ENCODE measurements around the gene MED27. TPM values are rescaled to one million over a fixed set of nuclear protein-coding genes. Genes with fewer than 3 reads are reported as not detected.

Gene MED27
- total RNA-seq, 1 experiment from 2014 or later = 37.7 TPM

DNA sequence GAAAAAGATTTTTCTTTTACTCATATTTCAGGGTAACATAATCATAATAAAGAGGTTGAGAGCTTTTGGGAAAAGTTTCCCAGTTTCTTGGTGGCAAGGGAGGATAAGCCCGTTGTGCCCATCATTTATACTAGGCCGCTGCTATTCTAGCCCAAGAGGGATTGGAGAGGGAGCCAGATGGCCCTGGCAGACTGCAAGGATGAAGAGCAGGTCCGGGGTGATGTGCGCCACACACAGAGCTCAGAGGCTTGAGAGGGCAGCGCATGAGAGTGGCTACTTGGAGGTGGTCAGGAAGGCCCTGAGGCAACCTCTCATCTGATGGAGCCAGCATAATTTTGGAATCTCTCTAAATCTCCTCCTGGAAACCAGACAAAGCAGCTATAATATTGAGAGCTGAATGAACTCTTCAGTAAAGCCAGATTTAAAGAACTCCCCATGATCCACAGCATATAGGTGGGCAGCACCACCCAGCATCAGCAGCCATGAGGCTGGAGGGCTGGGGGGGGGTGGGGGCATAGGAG, 110.1 kb downstream of the MED27 start:
- no peak for DNase-seq (ENCODE audit: low read depth)

DNA sequence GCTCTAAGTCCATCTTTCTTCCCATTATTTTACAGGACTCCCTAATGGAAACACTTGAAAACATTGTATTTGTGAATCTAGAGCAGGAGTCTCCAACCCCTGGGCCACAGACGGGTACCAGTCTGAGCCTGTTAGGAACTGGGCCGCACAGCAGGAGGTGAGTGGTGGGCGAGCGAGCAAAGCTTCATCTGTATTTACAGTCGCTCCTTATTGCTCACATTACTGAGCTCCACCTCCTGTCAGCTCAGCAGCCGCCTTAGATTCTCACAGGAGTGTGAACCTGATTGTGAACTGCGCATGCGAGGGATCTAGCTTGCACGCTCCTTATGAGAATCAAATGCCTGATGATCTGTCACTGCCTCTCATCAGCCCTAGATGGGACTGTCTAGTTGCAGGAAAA, 111.0 kb downstream of the MED27 start:
- DNase-seq (ENCODE audit: low read depth) = no peak

DNA sequence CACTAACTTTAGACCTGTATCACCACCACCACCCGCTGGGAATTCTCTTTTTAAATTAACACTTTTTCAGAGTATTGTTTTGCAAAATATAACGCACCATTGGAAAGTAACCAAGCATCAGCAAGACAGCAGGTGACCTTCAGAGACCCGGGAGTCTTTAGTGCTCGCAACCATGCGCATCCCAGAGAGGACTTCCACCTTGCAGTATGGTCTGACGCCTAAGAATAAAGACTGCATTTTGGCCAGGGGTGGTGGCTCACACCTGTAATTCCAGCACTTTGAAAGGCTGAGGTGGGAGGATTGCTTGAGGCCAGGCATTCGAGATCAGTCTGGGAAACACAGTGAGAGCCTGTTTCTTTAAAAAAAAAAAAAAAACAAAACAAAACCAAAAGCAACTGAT, 113.8 kb downstream of the MED27 start:
- no peak for DNase-seq (ENCODE audit: low read depth)

DNA sequence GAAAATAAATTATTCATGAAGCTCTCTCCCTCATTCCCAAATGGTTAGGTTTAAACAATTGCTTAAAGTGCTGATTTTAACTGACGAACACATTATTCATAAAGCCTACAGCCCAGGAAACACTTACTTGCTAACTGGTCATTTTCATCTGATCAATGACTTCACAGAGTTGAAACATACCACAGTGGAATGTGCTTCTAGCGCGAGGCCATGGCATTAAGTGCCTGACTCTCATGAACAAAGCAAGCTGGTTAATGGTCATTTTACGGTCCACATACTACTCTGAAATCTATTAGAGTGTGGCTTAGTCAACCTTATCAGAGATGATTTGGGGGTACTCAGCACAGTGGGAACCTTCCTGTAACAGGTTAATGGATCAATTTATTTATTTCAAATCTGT, 114.6 kb downstream of the MED27 start:
- no peak for DNase-seq (ENCODE audit: low read depth)

DNA sequence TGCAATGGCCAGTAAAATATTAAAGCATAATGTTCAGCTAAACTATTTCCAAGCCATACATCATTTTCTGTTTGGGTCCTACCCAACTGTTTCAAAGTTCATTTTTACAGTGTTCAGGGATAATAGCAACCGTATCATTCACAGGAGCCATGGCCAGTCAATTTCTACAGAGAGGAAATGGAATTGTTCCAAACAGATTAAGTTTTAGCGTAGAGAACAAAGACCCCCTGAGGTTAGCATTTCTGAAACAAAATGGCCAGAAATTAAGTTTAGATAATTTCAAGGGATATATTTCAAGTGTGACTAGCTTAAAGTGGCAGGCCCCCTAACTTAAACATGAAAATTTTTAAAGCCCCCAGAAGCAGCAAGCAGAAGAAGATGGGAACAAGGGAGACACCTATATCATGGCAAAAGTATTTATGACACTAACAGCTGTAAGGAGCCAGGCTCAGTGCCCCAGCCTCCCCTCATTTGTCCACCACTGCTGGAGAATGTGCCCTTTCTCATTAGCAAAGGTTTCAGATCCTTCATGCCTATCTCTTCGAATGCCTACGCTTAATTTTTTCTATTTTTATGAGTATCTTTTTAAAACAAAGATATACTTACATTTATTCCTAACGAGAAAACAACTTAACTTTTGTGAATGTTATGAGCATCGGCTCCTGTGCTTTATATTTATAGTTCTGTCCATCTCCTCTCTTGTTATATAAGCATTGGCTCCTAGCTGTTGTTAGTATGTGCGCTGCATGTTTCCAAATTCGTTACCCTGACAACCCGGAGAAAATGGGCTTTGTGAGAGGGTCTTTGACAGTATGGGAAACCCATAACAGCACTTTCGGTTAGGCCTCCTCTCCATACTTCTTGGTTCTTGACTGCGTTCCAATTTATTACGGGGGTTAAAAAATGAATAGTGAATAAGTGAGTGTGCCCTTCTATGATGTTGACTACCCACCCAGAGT, 116.3 kb downstream of the MED27 start:
- no peak for DNase-seq (ENCODE audit: low read depth)

DNA sequence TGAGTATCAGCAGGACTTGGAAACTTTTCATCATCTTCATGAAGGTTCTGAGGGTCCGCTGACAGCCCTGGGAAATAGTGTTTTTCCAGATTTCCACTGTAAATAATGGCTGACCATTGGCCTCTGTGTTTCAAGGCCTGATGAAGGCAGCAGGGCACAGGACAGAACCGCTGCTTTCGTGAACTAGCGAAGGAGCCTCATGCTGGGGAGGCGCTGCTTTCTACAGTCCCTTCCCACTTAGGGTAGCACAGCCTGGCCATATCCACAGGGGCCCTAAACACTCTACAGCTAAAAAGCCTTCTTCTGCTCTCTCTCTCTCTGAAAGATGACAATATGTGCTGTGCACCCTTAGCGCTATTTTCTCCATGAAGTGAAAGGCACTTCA, 118.2 kb downstream of the MED27 start:
- DNase-seq (ENCODE audit: low read depth) = no peak

DNA sequence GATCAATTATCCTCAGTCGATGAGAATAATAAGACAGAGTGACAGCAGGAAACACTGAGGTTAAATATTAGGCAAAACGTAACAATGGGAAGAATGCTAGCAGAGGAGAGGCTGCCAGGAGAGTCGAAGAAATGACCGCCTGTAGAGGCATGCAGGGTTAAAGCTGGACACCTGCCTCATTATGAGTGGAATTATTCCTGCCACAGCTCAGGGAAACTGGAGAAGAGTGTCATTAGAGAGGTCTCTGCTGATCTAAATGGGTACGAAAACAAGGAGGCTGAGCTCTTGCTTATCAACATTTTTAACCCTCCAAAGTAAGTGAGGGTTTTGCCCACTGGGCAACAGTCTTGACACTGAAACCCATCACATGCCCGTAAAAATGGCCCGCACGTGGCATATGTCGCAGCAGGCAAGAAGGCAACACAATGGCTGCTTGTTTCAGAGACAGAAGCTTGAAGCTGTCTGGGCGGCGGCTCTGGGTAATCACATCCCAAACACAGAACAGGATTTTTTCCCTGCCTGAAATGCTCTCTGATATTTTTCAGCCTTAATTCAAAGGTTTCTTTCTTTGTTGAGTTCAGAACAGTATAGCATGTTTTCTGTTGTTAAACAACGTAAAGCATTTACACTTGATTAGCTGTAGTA, 118.7 kb downstream of the MED27 start:
- peak; percentile 10 for DNase-seq (ENCODE audit: low read depth)

DNA sequence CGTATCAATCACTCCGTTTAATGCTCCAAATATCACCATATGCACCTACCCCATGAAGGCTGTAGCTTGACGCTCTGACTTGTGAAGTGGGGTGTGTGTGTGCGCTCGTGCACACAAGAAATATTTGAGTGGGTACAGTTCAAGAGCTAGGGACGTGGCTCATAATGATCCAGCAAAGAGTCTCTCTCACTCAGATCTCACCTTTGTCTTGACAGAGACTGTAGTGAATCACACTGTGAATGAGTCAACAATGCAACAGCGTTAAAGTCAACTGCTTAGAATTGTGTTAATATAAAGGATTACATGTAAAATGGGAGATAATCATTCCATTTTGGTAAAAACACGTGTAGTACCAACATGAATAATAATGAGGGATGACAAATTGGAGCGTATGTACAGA, 119.4 kb downstream of the MED27 start:
- DNase-seq (ENCODE audit: low read depth) = no peak

DNA sequence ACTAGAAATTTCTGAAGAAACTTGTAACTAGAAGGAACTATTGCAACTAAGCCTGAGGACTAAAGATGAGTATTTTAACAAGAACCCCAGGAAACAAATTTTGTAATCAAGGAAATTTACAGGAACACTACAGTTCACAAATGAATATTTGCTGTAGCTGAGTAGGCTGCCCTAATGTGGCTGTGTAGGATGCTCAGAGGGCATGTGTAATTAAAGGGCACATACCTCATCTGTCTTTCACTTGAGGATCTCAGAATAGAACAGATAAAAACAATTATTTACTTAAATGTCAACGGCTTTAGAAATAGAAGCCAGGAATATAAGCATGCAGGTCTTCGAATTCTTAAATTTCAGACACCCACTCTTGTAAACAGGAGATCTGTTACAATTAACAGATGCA, 119.8 kb downstream of the MED27 start:
- no peak for DNase-seq (ENCODE audit: low read depth)

DNA sequence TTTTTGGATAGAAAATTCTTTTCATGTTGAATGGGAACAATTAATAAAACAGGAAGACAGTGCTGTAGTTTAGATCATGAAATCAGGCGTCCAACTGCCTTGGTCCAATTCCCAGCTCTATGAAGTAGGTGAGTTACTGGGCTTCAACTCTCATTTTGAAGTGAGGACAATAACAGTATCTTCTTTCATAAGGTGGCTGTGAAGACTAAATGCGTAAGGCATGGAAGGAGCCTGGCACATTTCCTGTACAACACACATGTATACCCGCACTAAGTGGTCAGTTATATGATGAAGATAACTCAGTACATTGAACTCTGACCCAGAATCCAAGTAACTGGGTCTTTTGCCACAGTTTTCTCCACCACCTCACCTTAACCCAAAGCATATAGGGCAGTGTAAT, 120.6 kb downstream of the MED27 start:
- no peak for DNase-seq (ENCODE audit: low read depth)

DNA sequence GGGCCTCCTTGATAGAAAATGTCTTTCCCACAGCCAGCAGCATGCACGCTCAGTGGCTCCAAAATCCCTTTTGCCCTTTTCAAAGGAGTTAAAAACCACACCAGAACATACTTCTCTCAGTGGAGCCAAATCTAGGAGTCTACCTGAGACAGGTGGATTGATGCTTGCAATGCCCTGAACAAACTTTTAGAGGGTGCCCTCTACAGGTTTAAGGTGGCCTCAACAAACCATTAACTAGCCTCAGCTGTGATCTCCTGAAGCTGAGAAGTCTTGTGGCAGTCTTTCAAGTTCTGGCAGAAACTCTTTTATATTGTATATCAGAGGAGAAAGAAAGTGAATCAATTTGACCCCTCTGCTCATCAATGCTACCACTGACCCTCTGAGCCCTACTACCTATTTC, 125.4 kb downstream of the MED27 start:
- no peak for DNase-seq (ENCODE audit: low read depth)

DNA sequence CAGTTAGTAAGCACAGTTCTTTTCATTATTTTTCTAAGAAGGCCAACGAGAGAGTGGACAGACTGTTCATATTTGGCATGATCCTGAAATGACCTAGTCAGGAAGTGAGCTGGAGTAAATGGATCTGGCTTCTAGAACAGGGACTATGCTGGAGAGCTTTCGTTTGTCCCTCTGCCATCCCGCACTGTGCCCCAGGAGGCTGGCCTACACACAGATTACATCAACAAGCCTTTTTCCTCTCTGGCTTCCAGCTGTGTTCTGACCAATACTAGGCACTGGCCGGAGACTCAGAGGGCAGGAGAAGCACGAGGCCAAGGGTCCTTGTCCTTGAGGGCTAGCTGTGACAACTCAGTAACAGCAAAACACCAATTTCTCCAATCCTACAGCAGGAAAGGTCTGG, 127.8 kb downstream of the MED27 start:
- DNase-seq (ENCODE audit: low read depth) = no peak

DNA sequence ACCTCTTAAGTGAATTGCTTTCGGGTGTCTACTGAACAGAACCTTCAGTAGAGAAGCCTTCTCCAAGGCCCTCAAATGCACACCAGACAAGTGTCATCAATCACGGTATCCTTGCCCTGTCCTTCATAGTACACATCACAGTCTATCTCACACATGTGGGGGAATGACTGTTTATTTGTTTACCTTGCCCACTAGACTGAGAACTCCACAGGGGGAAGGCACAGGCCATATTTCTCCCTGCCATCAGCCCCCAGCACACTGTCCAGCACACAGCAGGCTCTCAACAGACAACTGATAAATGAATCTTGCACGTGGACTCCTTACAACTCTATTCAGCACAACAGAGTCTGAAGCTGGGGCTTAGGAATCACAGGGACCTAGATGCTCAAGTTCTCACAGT, 128.5 kb downstream of the MED27 start:
- DNase-seq (ENCODE audit: low read depth) = no peak

DNA sequence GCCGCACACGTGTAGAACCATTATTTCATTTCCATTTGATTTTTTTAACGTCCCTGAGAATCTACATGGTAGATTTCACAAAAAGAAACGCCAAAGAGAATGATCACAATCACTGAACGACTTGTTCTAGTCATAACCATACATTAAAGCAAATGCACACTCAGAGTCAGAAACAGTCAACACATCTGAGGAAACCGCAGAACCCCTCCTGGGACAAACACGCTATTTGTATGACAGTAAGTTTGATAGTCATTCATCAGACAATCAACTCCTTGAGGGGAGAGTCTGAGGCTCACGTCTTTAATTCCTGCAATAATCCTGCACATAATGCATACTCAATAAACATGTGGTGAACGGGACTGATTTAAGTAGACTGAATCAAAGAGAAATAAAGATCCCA, 129.2 kb downstream of the MED27 start:
- DNase-seq (ENCODE audit: low read depth) = no peak

DNA sequence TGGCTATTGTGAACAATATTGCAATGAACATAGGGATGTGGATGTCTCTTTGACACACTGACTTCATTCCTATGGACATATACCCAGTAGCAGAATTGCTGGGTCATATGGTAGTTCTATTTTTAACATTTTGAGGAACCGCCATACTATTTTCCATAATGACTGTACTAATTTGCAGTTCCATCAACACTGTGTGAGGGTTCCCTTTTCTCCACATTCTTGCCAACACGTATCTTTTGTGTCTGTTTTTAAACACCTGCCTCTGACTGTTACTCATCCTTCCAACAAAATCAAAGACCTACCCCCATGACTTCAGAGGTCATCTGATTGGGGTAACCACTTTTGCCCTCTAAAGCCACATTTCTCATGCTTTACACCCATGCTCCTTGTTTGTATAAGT, 133.5 kb downstream of the MED27 start:
- no peak for DNase-seq (ENCODE audit: low read depth)

DNA sequence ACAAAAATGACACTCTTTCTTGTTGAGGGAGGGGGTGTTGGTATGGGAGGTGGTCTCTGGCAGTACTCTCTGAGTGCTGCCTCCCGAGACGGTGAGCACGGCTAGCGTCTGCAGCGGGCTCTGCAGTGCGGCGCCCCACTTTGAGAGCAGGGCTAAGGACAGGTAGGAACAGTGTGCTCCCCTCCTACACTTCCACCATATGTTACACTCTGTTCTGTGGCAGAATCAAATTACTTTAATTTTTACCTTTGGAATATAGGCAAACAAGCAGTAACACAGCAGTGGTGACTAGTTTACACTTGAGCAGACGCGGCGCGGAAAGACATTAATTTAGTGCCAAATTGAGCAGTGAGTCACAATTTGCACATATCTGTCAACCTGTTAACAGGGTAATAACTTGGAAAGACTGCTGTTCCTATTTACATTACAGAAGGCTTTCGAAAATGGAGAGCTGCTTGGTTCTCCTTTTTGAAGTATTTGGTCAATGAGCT, 136.3 kb downstream of the MED27 start:
- DNase-seq (ENCODE audit: low read depth) = no peak

DNA sequence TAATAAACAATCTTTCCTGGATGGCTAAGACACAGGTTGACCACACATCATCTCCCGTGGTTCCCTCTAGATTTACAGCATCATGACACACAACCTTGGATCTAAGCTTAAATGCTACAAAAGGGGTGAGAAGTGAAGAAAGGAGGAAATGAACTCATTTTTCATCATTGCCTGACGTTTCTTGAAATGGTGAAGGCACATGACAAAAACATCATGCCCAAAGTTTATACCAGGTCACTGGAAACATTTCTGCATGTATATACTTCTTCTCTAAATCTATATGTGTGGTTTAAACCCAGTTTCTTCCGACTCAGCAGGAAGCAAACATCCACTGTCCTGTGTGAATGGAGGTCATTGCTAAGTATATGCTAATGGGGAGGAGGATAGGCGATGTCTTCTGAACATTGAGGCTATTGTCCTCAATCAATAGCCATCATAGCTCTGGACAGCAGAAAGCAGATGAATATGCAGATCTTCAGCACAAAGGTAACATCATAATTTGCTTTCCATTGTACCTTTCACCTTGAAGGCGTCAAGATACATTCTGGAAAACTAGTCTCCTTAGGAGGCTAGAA, 137.4 kb downstream of the MED27 start:
- no peak for DNase-seq (ENCODE audit: low read depth)

DNA sequence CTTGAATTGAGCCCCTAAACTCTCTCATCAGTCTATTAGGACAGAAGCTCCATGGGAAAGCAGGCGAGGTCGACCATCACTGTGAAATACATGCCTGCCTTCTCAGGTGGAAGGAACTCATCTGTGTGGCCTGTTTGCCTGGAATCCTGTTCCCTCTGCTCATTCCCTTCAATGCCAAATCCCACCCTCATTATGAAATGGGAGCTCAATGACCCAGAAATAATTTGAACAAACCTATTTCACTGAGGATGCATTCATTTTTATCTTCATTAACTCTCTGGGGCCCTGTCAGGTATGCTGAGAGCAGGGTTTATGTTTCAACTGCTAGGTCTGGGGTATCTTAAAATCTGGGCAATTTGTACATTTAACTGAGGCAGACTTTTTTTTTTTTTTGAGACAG, 142.2 kb downstream of the MED27 start:
- no peak for DNase-seq (ENCODE audit: low read depth)

DNA sequence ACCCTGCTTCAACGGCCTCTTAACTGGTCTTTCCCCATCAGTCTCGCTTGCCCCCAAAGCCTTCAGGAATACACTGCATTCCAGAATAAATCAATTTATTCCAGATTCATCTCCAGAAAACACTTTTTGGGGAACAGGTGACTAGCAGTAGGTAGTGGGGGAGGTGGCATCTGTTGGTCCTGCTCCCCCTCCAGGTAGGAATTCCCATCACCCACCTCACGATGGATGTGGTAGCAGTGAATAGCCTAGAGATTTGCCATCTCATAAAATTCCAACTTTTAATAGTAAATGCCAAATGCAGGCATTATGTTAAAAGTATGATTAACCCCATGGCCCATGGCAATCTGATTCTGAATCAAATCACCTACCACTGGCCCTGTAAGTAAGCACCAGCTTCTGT, 142.7 kb downstream of the MED27 start:
- no peak for DNase-seq (ENCODE audit: low read depth)

DNA sequence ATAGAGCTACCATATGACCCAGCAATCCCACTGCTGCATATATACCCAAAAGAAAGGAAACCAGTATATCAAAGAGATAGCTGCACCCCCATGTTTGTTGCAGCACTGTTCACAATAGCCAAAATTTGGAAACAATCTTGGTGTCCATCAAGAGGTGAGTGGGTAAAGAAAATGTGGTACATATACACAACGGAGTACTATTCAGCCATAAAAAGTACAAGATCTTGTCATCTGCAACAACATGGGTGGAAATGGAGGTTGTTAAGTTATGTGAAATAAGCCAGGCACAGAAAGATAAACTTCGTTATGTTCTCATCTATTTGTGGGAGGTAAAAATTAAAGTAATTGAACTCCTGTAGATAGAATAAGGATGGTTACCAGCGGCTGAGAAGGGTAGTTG, 145.0 kb downstream of the MED27 start:
- DNase-seq (ENCODE audit: low read depth) = no peak

DNA sequence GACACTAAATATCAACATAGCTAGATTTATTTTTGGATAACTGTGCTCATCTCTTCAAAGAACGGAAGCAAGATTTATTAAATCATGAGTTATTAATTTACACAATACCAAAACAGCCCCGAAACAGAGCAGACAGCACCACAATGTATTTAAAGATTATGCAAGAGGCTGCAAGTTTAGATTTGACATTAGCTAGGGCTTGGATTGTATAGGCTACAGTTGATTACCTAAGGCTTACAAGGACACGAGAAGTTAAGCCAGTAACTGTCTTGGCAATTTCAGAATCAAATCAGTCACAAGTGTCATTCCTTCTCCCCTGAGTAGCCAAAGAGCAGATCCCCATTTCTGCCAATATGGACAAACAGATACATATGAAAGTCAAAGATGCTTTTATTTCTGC, 152.6 kb downstream of the MED27 start:
- no peak for DNase-seq (ENCODE audit: low read depth)

DNA sequence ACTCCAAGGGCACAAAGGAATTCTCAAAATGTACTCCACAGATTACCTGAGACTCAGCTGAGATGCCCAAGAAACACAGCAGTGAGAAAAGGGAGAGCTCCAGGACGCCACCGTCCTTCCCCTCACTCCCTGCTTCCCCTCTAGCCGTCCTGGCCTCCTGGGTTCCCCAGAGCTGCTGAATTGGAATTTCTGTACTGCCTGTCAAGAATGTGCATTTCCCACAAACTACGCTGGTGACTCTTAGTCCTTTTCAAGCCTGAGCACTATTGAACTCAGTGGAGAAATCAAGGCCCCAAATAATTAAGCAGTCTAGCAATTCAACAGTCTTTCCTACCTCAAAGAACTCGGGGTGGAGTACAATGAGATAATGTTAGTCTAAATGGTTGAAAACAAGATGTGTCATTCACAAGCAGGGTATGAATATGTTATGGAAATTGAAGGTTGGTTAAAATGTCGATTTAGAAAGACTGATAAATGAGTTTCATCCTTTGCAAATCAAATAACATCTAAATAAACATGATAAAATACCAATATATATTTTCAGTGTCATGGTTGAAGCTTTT, 153.2 kb downstream of the MED27 start:
- no peak for DNase-seq (ENCODE audit: low read depth)
